Frontal cortex (tissue), 4 donors: ENCODE data around the gene ODAPH. TPM values are rescaled to one million over a fixed set of nuclear protein-coding genes. Genes with fewer than 3 reads are reported as not detected.
"Not testable (repeated sequence)": the region's sequence is repeated elsewhere in the genome, so short reads cannot be mapped to it uniquely, and the experiment has no call there.

Experiments
- DNase-seq, 2 donors: peaks; one replicate each; pipeline ENCODE4 v3.0.0; 2012; ENCODE audit warnings: low spot score in 2 of 2
- FAIRE-seq: peaks from 2 replicates; lab custom pipeline; 2012; peaks lifted over from hg19 to GRCh38; lab: Jason Lieb, UNC
- total RNA-seq: library from RNA; depleted of rRNA; stranded (reverse); fragments of >200 nt; gene quantifications from one replicate; pipeline ENCODE4 v1.2.3, GENCODE V29; 2014
- donor health status: control.
- donor health status: control.
- donor health status: control.

Gene ODAPH
- total RNA-seq, 1 donor from 2014 or later = not detected

DNA sequence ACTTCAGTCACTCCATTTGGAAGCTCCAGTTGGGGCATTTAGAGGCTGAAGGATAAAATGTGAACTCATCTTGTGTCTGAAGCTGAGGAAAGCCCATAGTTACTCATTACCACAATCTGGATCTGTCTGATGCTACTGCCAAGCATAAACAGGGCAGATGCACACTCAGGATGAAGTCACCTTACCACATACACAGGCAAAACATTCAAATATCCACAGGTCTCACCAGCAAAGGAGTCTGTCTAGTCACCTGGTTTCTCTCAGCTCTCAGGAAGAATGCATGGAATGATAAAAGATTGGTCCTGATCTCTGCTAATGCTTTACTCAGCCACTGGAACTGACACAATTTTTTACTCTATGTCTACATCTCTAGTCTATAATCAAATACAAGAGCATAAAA lies 13.0 kb upstream of the ODAPH start:
- no peak for FAIRE-seq
- no peak for DNase-seq

DNA sequence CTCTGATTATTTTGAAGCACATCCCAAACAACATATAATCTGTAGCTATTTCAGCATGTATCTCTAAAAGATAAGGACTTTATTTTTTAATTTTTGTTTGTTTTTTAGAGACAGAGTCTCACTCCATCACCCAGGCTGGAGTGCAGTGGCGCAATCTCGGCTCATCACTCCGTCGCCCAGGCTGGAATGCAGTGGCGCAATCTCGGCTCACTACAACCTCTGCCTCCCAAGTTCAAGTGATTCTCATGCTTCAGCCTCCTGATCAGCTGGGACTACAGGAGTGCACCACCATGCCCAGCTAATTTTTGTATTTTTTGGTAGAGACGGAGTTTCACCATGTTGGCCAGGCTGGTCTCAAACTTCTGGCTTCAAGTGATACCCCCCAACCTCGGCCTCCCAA lies 11.6 kb upstream of the ODAPH start:
- DNase-seq, FAIRE-seq: not testable (repeated sequence)

DNA sequence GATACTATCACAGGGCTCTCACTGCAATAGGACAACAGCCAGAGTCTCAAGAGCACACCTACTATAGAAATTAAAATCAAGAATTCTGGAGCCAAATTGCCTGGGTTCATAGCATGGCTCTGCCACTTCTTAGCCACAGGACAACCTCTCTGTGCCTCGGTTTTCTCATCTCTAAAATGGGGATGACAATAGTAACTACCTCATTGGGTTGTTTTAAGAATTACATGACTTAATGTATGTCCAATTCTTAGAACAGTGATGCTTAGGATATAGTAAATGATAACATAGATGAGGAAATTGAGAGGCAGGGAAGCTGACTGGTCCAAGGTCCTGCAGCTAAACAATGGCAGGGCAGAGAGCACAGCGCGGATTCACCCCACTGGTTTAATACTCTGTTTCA lies 11.0 kb upstream of the ODAPH start:
- no peak for FAIRE-seq

DNA sequence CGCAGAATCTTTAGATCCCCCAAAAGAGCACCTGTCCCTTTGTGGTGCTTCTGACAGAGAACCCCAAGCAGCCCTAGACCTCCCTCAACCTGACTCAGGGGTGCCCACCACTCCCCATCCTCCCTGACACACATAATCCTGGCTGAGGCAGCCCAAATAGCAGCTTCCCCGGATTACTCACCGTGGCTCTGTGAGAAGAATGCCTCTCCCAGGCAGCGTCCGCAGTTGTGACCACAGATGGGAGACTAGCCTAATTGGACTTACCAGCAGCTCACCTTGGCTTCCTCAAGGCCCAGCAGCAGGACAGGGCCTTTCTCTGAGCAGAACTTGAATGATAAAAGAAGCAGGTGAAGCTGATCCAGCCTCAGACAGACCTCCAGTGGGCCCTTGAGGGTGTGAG lies 10.3 kb upstream of the ODAPH start:
- FAIRE-seq = no peak
- no peak for DNase-seq

More for the DNA sequence above, 11.0 kb upstream of the ODAPH start:
- no peak for DNase-seq

DNA sequence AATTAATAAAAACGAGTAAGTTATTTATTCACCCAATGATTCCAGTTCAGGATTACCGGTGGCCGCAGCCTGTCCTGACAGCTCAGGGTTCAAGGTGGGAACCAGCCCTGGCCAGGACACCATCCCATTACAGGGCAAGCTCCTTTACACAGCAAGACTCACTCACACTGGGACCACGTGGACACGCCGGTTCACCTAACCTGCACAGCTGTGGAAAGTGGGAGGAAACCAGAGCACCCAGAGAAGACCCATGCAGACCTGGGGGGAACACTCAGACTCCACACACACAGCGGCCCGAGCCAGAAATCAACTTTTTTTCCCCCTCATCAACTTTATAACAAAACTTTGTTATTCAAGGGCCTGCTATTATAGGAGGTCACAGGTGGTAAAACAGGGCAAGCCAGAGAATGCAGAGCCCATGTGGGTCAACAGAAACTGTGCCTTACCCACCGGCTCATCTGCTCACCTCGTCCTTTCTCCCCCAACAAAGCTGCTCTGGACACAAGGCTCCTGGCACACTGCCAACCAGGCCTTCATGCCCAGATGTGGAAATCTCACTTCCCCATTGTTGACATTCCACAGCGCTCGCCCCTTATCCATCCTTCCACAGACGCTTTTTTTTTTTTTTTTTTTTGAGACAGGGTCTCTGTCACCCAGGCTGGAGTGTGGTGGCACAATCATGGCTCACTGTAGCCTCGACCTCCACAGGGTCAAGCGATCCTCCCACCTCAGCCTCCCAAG lies 8.0 kb upstream of the ODAPH start:
- DNase-seq = no peak
- no peak for FAIRE-seq

DNA sequence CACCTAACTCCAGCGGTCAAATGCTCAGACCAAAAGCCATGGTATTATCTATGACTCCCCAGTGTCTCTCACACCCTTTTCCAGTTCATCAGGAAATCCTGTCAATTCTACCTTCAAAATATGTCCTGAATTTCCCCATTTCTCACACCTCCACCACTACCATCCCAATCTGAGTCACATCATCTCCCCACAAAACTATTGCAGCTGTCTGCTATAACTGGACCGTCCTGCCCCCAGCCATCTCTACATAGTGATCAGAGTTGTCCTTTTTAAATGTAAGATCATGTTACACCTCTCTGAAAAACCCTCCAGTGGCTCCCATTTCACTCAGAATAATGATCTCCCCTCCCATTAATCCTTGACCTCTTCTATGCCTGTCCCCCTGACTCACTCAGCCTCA lies 6.8 kb upstream of the ODAPH start:
- DNase-seq (no peak), FAIRE-seq (no peak)

DNA sequence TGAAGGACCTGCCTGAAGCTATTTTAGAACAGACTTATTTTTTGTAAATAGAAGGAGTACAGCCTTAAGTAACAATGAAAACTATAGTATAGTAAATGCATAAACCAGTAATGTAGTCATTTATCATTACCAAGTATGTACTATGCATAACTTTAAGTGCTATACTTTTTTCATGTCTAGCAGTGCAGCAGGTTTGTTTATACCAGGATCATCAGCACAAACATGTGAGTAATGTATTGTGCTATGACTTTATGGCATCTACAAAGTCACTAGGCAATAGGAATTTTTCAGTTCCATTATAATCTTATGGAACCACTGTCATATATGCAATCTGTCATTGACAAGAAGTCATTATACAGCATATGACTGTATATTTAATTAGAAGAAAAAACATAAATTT lies 3.4 kb upstream of the ODAPH start:
- no peak for FAIRE-seq

DNA sequence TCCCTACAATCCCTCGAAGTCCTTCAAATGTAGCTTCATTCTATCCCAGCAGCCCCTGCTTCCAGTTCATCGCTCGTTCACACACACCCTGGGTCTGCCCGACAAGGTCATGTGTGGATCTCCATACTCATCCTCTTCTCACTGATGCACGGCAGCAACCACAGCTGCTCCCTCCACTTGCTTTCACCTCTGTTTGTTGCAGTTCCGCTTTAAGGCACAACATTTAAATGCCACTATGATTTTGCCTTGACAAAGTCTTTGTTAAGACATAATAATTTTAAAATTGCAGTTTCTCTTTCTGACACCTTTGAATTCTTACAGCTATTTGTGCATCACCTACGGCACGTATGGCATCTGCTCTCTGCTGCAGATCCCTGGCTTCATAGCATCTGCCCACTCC lies 1.8 kb downstream of the ODAPH start:
- no peak for DNase-seq
- FAIRE-seq = no peak

More for the DNA sequence above, 3.4 kb upstream of the ODAPH start:
- no peak for DNase-seq

DNA sequence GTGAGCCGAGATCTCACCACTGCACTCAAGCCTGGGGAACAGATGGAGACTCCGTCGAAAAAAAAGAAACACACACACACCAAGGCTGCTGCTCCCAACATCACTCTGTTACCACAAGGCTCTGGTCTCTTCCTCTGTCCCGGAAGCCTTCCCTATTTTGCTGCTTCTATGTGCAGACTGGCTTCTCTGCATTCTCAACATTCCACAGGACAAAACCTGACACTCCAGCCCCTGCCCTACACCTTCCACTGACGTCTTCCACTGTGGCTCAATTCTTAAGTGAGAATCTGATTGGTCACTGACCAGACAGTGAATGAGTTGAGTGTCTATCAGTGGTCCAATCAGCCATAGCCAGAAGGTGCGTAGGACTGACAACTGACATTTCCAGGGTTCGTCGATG lies 5.9 kb downstream of the ODAPH start:
- DNase-seq = no peak
- FAIRE-seq = no peak

DNA sequence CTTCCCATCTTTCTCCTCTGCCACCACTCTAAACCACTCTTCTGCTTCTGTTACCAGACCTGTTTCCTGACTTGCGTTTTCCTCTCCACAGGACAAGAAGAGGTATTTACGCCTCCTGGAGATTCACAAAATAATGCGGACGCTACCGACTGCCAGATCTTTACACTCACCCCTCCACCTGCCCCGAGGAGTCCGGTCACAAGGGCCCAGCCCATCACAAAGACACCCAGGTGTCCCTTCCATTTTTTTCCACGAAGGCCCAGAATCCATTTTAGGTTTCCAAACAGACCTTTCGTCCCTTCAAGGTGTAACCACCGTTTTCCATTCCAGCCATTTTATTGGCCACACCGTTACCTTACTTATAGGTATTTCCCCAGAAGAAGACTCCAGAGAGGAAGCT lies 8.2 kb downstream of the ODAPH start:
- DNase-seq = no peak
- no peak for FAIRE-seq

DNA sequence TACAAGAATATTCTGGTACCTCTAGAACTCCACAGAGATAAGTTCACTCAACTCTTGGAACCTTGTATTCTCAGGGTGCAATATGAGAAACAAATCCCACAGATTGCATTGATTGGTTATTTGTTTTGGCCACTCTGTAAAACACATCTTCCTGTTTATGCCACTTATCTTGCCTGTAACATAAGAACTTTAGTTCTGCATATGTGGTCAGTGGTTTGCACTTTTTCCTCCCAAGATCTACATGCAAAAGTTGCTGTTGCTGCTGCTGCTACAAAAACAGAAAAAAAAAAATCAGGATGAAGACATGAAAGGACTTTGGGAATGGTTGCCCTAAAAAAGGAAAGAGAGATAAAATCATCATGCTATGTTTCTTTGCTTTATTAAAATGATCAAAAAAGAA lies 9.6 kb downstream of the ODAPH start:
- FAIRE-seq = no peak
- DNase-seq = no peak

DNA sequence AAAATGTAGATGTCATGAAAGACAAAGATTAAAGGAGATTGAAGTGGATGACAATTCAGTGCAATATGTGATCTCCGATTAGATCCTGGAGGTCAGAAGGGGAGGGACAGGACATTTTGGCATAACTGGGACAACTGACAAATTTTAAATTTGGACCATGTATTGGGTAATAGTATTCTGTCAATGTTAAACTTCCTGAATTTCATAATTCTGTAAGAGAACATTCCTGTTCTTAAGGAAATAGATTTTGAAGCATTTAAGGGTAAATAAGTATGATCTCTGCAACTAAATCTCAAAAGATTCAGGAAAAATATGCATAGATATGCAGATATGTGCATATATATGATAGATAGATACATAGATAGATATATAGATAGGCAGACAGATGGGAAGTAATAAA lies 11.0 kb downstream of the ODAPH start:
- FAIRE-seq (no peak), DNase-seq (no peak)

DNA sequence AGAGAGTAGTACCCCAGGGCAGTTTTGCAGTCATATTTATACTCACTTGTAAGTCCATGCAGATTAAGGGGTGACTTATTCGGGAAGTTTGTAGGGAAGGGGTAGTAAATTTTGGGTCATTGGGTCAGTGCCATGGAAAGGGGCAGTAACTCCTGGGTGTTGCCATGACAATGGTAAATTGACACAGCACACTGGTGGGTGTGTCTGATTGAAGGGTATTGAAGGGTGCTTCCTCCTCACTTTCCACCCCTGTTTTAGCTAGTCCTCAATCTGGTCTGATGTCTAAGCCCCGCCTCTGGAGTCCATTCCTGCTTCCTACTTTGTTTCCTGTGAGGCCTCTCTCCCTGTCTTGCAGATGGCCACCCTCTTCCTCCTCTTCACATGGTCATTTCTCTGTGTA lies 11.9 kb downstream of the ODAPH start:
- FAIRE-seq (no peak), DNase-seq (no peak)

DNA sequence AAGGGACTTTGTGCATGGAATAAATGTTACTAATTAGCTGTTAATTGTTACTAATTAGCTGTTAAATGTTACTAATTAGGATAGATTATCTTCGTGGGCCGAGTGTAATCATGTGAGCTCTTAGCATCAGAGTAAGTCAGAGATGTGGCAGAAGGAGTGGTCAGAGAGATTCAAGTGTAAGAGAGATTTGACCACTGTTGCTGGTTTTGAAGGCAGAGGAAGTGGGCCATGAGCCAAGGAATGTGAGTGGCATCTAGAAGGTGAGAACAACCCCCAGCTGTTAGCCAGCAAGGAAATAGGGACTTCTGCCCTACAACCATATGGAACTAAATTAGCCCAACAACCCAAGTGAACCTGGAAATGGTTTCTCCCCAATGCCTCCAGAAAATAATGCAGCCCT lies 28.2 kb downstream of the ODAPH start:
- no peak for FAIRE-seq
- DNase-seq = no peak

DNA sequence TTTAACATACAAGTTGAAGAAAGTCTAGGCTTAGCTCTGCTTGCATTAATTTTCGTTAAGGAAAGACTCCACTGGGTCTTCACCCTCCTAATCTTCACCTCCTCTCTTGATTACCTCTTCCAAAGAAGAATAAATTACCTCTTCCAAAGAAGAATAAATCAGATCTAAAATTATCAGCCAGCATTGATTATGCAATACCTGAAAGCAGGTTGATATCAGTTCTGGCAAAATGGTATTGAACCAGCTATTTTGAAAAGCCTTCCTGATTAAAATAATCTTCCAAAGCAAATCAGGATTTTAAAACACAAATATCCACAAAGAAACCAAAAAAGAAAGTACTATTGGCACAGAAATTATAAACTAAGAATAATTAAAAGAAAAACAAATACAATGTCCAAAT lies 37.5 kb downstream of the ODAPH start:
- DNase-seq (no peak), FAIRE-seq (no peak)

DNA sequence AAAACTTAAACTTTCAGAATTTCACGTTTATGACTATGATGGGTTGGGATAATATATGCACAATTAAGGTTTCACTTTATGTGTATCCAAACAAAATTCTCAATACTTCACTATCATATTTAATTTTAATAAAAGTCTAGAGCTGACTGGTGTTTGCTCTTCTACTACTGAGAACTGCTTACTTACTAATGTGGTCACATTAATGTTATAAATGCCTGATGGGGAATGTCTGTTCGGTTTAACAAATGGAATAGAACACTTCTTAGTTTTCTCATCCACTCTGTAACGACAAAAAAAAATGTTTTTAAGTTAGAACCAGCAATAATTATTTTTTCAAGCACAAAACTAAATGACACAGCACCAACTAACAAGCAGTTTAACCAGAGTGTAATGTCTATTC lies 40.2 kb downstream of the ODAPH start:
- DNase-seq = no peak
- FAIRE-seq = no peak

DNA sequence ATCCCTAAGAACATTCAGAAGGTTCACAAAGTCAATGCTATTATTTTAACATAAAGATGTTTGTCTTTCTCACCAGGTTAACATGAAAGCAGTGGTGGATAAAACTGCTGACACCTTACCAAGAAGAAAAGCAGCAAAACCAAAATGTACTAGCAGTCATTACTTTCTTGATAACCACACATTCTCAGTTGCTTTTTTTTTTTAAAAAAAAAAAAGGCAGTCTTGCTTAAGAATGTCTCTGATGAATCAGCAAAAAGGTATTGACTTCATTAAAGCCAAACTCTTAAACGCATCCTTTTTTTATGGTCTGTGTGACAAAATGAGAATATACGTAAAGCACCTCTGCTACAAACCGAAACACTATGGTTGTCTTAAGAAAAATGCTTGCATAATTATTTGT lies 42.5 kb downstream of the ODAPH start:
- DNase-seq (no peak), FAIRE-seq (no peak)

DNA sequence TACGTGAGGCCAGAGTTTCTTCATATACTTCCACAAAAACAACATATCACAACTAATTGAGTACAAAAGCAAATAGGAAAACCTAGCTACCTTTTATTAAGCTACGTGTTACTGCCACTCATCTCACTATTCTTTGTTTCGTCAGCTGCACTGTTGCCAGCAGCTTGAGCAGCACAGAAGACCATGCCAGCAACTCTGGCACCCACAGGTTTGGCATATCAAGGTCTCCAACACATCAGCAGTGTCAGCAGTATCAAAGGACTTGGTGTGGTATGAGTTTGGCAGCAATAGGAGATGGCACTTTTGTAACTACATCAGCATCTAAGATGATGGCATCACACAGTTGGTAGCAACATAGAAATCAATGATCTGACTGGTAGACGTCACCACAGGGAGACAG lies 43.8 kb downstream of the ODAPH start:
- DNase-seq (no peak), FAIRE-seq (no peak)

DNA sequence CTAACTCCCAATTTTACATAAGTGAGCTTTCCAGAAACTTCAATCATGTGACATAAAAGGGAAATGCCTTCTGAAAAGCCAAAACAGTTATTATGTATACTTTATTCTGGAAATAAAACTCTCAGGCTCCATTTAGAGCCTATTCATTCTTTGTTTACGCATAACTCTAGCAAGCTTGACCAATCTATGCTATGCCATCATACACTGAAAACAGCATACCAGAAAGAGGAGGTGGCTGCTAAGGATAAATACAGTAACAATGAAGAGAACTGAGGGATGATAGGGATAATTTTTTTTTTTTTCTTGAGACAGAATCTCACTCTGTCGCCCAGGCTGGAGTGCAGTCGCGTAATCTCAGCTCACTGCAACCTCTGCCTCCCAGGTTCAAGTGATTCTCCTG lies 50.1 kb downstream of the ODAPH start:
- no peak for DNase-seq
- FAIRE-seq = no peak

DNA sequence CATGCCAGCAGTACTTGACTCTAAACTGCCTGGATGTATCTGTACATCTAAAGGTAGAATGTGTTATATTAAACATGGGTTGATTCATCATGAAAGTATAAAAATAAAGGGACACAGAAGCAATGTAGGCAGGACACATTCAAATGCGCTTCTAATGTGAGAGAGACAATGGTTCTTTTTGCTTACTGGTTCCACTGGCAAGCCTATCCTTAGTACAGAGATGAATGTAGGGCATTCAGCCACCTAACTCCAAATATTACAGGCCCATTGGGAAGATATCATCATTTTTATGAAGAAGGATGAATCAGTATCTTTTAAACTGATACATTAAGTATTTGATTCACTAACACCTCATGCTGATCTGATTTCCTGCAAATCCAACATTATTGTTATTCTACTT lies 56.4 kb downstream of the ODAPH start:
- no peak for FAIRE-seq
- peak in 1 of 2 donors; percentile 8 for DNase-seq
